ENCODE measurements around the gene CDK4. TPM values are rescaled to one million over a fixed set of nuclear protein-coding genes. Genes with fewer than 3 reads are reported as not detected.

CDK4 gene
- total and polyA plus RNA-seq, 2 of the 4 experiments (the other 2 are of a cell fraction), result 261 to 297 TPM

GRCh38 chr12:57719777-57720605 lies 32.1 kb downstream of the CDK4 start (continued):
- no peak for TF ChIP-seq POLR2A (IDR thresholded peaks at IDR 0.05; ENCODE audit: low read depth, low read length)

- Histone ChIP-seq H3K79me1 (ENCODE audit: low read depth in 1 of 2, low read length in 2 of 2) (no peaks in the 10 kb centered on the region), H2AFZ (replicated peaks; ENCODE audit: low read length, poor library complexity) (no peak overlapping the region), H4K20me1 (ENCODE audit: insufficient read depth, low read length) (no peaks in the 10 kb centered on the region), H3K18ac (ENCODE audit: low read depth, low read length) (no peak overlapping the region), H3K4me3 (ENCODE audit: insufficient read depth, low read depth, low read length) (no peak overlapping the region), H4K5ac (ENCODE audit: low read depth, low read length) (no peak overlapping the region), H3K36me3 (ENCODE audit: control insufficient read depth, insufficient read depth, low read length) (peaks cover 51% of the 10 kb centered on the region), H2BK120ac (ENCODE audit: low read depth, low read length) (no peak overlapping the region), H2BK5ac (ENCODE audit: low read depth, low read length, poor library complexity, severe bottlenecking) (no peak overlapping the region), H3K27me3 (ENCODE audit: control insufficient read depth, insufficient read depth, low read length) (no peaks in the 10 kb centered on the region), H2BK15ac (ENCODE audit: low read depth, low read length) (no peak overlapping the region), H3K9ac (ENCODE audit: low read depth, low read length) (no peak overlapping the region), H3K27ac (ENCODE audit: insufficient read depth, low read length) (no peak overlapping the region), H3K23ac (ENCODE audit: low read depth, low read length) (no peak overlapping the region), H2AK5ac (ENCODE audit: low read depth, low read length) (no peak overlapping the region), H4K91ac (ENCODE audit: insufficient read depth, low read depth, low read length) (no peak overlapping the region), H3K4me1 (ENCODE audit: control insufficient read depth, insufficient read depth, low read length) (no peaks in the 10 kb centered on the region), H4K8ac (ENCODE audit: low read depth in 2 of 2, low read length in 2 of 2) (no peak overlapping the region), H2BK20ac (ENCODE audit: low read depth, low read length) (no peak overlapping the region), H3K14ac (replicated peaks; ENCODE audit: low read depth, low read length) (no peak overlapping the region), H3K4me2 (ENCODE audit: low read depth, low read length) (no peak overlapping the region), H3K56ac (ENCODE audit: extremely low read depth, insufficient read depth, low read length) (no peak overlapping the region), H2AK9ac (replicated peaks; ENCODE audit: low read depth, low read length, poor library complexity) (no peak overlapping the region), H3K9me1 (ENCODE audit: insufficient read depth, low read length) (peaks cover 3% of the 10 kb centered on the region; the same call in 1 of the 2 replicates), H3K4ac (ENCODE audit: low read depth, low read length) (no peak overlapping the region), H3K9me3 (ENCODE audit: control insufficient read depth, insufficient read depth, low read length) (no peaks in the 10 kb centered on the region)
- dilution Hi-C loops (cut with HindIII; ENCODE audit: low sequenced_read_pairs, unreplicated experiment) (no loop called here), intact Hi-C loops (cut with micrococcal nuclease) (no loop called here), in situ Hi-C loops (cut with MboI; ENCODE audit: low sequenced_read_pairs) (no loop called here)
- no peak for DNase-seq
- POLR2A ChIA-PET (ENCODE audit: unreplicated experiment), result no interaction called here
- WGBS, 2 experiments (ENCODE audit: extremely low coverage in 2 of 2, insufficient read length in 1 of 2), result 100% methylated on average over 3 of the region's 15 CpGs; no CpG with 5 or more reads in 1 of the 2 experiments
- BruUV-seq (replicated peaks), result no TSS peak
- ATAC-seq (ENCODE audit: low read depth), result no peak
- CTCF ChIA-PET, result no interaction called here
- no peak for TF ChIP-seq RCOR1 (IDR thresholded peaks at IDR 0.05; ENCODE audit: insufficient replicate concordance, low read length)
- TF ChIP-seq MAFK (IDR thresholded peaks at IDR 0.05; ENCODE audit: low read depth, low read length), result no peak
- TF ChIP-seq RFX5 (IDR thresholded peaks at IDR 0.05; ENCODE audit: low read depth, low read length), result no peak
- no peak for TF ChIP-seq RAD21 (IDR thresholded peaks at IDR 0.05; ENCODE audit: low read length)
- no peak for TF ChIP-seq POLR2A (IDR thresholded peaks at IDR 0.05; ENCODE audit: low read depth, low read length)
- no peak for TF ChIP-seq CHD1 (IDR thresholded peaks at IDR 0.05; ENCODE audit: low read depth, low read length)
- no peak for TF ChIP-seq CEBPB (IDR thresholded peaks at IDR 0.05; ENCODE audit: low read depth, low read length)
- no peak for TF ChIP-seq ELK1 (IDR thresholded peaks at IDR 0.05; ENCODE audit: borderline replicate concordance, low read depth, low read length)
- TF ChIP-seq SMC3 (IDR thresholded peaks at IDR 0.05; ENCODE audit: low read depth, low read length), result no peak
- no peak for TF ChIP-seq BHLHE40 (IDR thresholded peaks at IDR 0.05; ENCODE audit: low read depth, low read length)
- no peak for TF ChIP-seq CTCF (conservative IDR thresholded peaks at IDR 0.05; ENCODE audit: low read depth, low read length)
- no peak for TF ChIP-seq NFE2L2 (IDR thresholded peaks at IDR 0.05; ENCODE audit: low read depth, low read length)
- no peak for TF ChIP-seq FOS (IDR thresholded peaks at IDR 0.05; ENCODE audit: low read depth, low read length)
These were observed 33.2 kb downstream of the CDK4 start for GRCh38 chr12:57718641-57719528.

Measured in IMR-90 (cell line).